HG02759 (cell line): ENCODE measurements around the gene DRC1.
"Not testable (repeated sequence)": the region's sequence is repeated elsewhere in the genome, so short reads cannot be mapped to it uniquely, and the experiment has no call there.

Experiments used
- ATAC-seq: cut with Tn5 transposase; IDR thresholded peaks from one replicate; pipeline ENCODE4 v1.9.1; 2021; ENCODE audit warnings: mild to moderate bottlenecking, moderate library complexity; ENCODE audit not compliant: unreplicated experiment

The DRC1 gene

DNA sequence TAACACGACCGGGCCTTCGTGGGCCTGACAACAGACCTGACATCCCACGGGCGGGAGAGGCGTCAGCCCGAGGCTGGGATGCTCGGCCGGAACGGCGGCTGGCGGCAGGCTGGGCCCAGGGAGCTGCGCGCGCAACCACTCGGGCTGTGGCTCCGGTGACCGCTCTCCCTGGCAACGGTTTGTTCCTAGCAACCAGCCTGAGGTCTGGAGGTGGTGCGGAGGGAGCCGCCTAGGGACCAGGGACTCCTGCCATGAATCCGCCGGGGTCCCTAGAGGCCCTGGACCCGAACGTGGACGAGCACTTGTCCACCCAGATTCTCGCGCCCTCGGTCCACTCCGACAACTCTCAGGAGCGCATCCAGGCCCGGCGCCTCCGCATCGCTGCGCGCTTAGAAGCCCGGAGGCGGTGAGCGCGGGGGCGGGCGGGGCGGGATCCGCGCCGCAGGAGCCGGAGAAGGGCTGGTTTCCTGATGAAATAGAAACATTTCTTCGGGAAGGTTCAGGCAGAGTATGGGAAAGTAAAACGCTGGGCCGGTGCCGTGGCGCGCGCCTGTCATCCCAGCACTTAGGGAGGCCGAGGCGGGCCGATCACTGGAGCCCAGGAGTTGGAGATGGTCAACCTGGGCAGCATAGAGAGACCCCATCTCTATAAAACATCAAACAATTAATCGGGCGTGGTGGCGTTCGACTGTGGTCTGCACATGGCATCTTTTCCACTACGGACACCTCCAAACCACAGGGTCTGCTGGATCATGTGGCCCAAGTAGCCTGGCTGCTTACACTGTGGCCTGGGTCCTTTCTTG, at the start of gene DRC1:
DRC1 (plus strand) TSS at position 182 of the 803 bp plus-strand sequence; CDS start at position 252, 70 bp downstream.
- ATAC-seq = no peak

DNA sequence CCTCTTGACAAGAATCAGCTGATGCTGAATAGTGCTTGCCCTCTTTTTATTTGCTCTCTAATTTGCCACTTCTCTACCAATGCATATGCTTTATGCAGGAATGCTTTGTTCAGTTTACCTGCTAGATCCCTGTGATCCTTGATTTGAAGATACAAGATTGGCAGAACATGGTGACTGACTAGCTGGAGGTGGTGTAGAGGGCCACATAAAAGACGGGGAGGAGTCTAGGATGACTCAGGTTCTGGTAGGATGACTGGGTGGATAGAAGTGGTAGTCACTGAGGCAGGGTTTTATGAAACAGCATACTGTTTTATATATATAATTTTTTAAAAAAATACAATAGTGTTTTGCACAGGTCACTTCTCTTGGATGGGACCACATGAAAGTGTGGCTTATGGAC, 48.8 kb upstream of the DRC1 start:
- ATAC-seq = no peak

DNA sequence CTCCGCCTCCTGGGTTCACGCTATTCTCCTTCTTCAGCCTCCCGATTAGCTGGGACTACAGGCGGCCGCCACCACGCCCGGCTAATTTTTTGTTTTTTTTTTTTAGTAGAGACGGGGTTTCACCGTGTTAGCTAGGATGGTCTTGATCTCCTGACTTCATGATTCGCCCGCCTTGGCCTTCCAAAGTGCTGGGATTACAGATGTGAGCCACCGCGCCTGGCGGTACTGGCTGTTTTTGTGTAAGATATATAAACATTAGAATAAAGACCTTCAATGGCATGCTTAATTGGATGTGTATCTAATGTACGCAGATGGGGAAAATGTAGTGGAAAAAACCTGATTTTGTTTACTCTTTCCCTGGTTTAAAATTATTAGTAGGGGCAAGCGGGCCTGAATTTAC, 47.3 kb upstream of the DRC1 start:
- not testable (repeated sequence) for ATAC-seq

DNA sequence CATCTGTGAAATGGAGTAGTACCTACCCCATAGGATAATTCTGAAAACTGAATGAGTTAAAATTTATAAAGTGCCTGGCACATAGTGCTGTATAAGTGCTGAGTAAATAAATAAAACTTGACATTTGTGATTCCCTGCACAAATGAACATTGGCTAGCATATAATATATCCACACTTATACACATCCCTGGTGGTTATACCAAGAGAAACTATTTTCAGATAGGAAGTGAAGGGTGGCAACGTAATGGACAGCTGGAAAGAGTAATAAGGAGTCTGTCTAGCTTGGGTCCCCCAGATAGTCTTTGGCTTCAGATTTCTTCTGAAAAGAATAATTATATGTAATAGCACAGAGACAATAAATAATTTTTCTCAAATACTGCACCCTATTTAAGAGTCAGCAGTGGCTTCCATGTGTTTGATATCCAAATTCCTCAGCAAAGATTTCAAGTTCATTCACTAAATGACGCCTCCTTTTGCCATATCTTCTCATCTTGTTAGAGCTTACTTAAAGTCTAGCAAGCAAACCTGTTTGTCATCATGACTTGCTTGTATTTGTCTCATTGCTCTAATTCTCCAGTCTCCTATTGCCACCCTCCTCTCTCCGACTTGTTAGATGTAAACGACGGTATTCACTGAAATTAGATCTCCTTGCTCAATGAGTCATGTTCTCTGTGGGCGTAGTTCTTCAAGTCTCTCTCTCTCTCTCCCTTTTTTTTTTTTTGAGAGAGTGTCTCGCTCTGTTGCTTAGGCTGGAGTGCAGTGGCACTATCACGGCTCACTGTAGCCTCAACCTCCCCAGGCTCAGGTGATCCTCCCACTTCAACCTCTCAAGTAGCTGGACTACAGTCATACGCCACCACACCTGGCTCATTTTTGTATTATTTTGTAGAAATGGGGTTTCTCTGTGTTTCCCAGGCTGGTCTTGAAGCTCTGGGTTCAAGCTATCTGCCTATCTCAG, 46.4 kb upstream of the DRC1 start:
- no peak for ATAC-seq

DNA sequence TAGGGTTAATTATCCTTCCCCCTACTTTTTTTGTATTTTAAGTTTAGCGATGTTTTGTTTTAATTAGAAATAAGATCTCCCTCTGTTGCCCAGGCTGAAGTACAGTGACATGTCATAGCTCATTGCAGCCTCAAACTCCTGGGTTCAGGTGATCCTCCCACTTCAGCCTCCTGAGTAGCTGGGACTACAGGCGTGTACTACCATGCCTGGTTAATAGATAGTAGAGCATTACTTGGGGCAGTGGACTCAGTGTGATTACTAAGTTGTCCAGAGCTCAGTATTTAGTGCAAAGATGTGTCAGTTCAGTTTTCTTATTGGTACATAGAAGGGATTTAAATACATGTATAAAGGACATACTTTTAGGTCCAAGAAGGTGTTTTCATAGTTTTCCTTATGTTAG, 45.6 kb upstream of the DRC1 start:
- no peak for ATAC-seq

DNA sequence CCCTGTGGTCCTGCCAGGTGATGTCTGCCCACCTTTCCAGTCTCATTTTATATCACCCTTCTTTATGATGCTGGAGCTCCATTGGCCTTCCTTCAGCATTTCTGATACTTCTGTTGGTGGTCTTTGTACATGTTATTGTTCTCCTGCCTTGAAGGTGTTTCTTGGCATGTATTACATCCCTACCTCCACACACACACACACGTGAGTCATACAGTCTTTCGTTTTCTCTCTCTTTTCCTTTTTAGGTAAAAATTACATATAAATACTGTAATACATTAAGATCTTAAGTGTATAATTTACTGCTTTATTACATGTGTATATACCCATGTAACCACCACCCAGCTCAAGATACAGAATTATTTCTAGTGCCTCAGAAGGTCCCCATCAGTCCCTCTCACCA, 44.9 kb upstream of the DRC1 start:
- no peak for ATAC-seq

DNA sequence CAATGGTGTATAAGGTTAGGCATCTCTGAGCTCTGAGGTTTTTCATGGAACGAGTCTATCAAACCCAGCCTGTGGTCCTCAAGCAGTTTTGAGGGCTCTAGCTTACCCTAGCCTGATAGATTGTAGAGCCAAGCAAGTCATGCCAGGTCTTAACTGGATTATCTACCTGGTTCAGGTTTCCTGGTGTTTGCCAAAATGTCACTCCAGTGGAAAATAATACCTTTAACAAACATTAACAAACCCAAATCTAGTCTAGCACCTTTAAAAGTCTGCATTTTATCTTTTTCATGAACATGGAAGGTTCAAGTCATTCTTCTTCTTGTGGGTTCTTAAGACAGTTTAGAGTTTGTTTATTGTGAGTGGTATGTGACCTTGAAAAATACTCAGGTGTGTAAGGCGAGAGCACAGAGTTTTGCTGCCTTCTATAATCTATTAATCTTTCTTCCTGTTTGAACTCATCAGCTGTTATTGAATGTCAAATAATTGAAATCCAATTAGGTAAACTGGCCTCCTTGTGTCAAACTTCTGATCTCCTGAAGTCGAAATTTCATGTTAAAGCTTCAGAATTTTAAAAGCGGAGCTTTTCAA, 41.7 kb upstream of the DRC1 start:
- no peak for ATAC-seq

DNA sequence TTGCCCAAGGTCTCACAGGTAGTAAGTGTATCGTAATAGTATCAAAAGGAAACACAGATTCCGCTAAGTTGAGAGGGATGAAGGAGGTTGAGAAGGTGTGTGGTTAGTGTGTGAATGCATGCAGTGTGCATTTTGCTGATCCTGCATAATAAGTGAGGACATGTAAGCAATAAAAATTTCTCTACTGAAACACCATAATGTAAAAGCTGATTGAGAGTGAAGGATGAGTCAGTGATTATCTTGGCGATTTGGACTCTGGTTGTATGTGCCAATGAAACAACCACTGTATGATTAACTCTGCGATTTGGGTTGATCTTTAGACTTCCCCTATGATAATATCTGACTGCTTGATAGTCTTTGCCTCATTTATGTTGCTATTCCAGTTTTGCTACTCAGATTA, 38.4 kb upstream of the DRC1 start:
- ATAC-seq = no peak

DNA sequence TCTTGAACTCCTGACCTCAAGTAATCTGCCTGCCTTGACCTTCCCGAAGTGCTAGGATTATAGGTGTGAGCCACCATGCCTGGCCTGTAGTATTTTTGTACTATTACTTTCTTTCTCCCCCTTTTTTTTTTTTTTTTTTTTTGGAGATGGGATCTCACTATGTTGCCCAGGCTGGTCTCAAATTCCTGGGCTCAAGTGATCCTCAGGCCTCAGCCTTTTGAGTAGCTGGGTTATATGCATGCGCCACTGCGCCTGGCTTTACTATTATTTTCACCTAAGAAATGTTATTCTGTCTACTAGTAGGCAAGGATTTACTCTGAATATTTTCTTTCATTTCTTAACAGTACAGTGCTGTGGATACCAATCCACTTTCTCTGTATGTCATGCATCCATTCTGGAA, 37.8 kb upstream of the DRC1 start:
- ATAC-seq = no peak

DNA sequence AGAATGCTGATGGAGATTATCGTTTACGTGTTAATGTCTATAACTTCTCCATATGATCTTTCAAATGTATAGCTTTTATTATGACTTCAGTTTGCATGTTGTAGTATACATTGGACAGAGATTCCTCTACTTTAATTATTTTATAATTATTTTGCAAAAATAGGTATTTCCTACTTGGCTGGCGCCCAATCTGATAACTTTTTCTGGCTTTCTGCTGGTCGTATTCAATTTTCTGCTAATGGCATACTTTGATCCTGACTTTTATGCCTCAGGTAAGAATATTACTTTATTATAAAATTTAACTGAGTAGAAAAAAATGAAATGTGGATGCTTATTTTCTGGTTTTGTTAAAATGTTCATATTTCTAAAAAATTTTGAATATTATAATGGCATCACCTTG, 37.1 kb upstream of the DRC1 start:
- ATAC-seq = no peak

DNA sequence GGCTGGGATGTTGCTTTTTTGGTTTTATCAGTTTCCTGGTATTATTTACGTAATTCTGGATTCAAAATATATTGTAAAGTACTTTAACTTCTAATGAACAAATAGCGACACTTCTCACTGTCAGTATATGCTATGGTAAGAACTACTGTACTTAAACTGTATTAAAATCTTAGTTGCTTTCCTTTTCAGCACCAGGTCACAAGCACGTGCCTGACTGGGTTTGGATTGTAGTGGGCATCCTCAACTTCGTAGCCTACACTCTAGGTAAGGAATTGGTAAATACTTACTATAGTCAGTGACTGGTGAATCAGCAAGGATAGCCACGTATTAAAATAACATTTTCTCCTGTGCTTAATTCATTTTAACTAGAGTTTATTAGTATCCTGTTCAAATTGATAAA, 34.8 kb upstream of the DRC1 start:
- ATAC-seq = no peak

DNA sequence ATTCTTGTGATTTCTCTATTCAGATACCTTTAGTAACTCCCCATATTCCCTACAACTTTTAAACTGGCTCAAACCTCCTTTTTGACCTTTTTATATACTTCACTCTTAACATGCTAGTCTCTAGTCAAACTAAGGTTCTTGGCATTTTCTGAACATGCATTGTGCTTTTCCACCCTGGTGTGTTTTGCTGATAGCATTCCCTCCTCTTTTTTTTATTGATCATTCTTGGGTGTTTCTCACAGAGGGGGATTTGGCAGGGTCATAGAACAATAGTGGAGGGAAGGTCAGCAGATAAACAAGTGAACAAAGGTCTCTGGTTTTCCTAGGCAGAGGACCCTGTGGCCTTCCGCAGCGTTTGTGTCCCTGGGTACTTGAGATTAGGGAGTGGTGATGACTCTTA, 32.1 kb upstream of the DRC1 start:
- not testable (repeated sequence) for ATAC-seq

DNA sequence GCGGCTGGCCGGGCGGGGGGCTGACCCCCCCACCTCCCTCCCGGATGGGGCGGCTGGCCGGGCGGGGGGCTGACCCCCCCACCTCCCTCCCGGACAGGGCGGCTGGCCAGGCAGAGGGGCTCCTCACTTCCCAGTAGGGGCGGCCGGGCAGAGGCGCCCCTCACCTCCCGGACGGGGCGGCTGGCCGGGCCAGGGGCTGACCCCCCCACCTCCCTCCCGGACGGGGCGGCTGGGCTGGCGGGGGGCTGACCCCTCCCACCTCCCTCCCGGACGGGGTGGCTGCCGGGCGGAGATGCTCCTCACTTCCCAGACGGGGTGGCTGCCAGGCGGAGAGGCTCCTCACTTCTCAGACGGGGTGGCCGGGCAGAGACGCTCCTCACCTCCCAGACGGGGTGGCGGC, 30.8 kb upstream of the DRC1 start:
- ATAC-seq = not testable (repeated sequence)

DNA sequence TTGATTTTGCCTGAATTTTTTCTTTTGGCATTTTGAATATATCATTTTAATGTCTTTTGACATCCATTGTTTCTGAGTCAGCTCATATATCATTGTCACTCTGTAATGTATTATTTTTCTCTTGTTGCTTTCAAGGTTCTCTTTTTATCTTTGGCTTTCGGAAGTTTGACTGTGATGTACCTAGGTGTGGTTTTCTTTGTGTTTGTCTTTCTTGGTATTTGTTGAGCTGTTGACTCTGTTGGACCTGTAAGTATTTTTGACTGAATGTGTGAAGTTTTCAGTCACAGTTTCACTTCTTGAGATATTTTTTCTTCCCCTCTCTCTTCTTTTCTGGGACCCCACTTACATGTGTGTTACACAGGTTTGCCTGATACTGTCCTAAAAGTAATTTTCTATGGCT, 24.9 kb upstream of the DRC1 start:
- ATAC-seq = no peak

DNA sequence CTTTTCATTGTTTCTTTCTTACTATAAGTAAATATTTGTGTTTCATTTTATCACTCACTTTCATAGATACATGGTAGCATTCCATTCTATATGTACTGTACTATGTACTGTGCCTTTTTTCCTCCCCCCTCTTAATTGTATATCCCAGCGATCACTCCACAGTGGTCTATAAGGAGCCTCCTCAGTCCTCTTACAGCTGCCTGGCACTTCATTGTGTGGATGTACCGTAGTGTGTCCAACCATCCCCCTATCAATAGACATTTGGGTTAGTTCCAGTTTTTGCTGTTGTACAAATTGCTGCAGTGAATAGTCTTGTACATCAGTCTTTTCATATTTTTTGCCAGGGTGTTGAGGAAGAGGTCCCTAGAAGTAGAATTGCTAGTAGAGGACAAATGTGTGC, 21.4 kb upstream of the DRC1 start:
- no peak for ATAC-seq

DNA sequence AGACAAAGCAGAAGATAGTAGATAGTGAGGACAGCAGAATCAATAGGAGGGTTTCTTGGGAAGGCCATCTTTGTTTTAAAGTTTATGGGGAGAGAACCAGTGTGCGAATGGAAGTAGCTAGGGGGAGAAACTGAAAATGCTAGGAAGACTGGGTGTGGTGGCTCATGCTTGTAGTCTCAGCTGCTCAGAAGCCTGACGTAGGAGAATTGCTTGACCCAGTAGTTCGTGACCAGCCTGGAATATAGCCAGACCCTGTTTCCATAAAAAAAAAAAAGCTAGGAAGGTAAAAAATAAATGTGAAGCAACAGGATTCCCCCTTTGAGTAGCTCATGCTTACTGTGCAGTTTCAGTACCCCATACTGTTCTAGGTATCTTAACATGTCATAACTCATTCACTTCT, 19.2 kb upstream of the DRC1 start:
- ATAC-seq = no peak

DNA sequence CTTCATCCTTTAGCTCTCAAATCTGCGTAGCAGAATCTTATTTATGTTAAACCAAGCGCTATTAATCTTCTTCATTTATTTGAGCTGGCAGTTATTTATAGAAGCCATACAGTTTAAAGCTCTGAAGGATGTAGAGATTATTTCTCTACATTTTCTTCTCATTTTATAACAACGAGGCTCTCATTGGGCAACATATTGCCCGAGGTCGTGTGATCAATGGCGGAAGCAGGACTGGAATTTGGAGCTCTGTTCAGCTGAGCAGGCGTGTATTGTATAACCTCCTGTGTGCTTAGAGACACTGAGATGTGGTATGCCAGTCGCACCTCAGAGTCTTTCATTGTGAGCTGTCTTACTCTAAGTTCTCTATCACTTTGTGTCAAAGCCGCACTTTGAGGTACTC, 17.5 kb upstream of the DRC1 start:
- no peak for ATAC-seq

DNA sequence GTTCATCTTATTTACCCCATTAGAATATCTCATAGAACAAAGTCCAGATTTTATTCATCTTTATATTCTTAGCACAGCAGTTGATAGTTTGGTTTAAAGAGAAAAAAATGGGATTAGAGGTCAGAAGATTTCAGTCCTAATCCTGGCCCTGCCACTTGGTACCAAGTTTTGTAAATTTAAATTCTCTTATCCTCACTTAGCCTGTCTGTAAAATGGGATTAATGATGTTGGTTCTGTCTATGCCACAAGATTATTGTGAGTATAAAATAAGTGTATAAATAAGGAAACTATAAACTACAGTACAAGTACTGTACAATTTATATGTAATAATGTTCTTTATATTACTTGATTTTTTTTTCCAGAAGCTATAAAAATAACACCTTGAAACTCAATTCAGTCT, 17.1 kb upstream of the DRC1 start:
- ATAC-seq = no peak

DNA sequence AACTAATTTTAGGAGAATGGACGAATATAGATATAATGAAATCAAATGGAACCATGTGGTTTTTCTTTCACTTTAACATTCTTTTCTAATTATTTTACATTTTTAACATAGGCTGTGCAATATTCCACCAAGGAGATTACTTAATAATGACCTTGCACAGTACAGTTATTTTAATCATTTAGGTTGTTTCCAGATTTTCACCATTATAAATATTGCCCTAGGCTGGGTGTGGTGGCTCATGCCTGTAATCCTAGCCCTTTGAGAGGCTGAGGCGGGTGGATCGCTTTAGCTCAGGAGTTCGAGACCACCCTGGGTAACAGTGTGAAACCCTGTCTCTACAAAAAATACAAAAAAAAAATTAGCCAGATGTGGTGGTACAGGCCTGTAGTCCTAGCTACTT, 14.5 kb upstream of the DRC1 start:
- no peak for ATAC-seq

DNA sequence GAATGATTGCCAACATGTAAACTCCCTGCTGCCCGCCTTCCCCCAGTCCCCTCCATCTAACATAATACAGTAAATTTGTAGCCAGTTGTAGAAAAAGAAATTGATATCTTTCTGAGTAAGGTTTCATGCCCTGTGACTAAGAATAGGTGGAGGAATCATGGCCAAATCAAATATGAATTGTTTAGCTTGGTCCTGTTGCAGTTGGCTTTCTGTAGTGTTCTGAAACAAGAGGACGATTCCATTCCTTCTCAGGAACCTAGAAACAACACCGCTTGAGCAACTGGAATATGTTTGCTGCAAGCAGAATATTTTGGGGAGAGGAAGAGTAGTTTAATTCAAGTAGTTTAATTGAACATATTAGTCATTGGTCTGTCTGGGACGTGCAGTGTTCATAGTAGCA, 7.0 kb upstream of the DRC1 start:
- ATAC-seq = no peak

DNA sequence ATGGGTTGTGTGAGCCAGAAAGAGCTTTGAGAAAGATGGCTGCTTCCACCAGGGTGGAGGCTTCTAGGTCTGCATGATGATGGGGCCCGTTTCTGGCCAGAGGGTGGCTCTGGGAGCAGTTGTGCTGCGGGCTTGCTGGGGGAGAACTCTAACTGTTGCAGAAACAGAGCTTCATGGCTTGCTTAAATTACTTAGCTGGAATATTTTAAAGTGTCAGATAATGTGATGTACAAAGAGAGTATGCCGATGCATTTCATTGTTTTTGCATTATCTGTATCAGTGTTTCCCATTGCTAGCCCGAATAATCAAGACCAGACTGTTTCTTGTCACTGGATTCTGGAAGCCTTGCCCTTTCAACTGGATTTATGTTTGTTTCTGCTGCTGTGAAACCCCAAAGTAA, 6.3 kb upstream of the DRC1 start:
- ATAC-seq = no peak
